HEK293 (cell line): ENCODE results near the gene S100A2.
A peak's percentile ranks its signal among the peaks of the same experiment; 100 is the strongest.

Experiments
- AEBP2 ChIP-seq: fragments of 450-650 bp; formaldehyde crosslinking; IDR thresholded peaks from 2 replicates; pipeline ENCODE4 v1.5.1; 2016; ENCODE audit warnings: missing biosample characterization, missing genetic modification characterization, borderline replicate concordance
- HIC1 ChIP-seq: fragments of 450-650 bp; formaldehyde crosslinking; IDR thresholded peaks from 2 replicates; pipeline ENCODE4 v1.5.1; 2016; ENCODE audit warnings: missing biosample characterization, missing genetic modification characterization
- HOXD13 ChIP-seq: sonication (generic); formaldehyde crosslinking; IDR thresholded peaks from 2 replicates; pipeline ENCODE4 v1.8.0; 2022; ENCODE audit warnings: missing genetic modification reagents, borderline replicate concordance
- KLF16 ChIP-seq: fragments of 450-650 bp; formaldehyde crosslinking; IDR thresholded peaks from 2 replicates; pipeline ENCODE4 v1.5.1; 2017; ENCODE audit warnings: missing biosample characterization, missing genetic modification characterization
- PRDM2 ChIP-seq: fragments of 450-650 bp; formaldehyde crosslinking; IDR thresholded peaks from 2 replicates; pipeline ENCODE4 v1.5.1; 2016; ENCODE audit warnings: missing biosample characterization, missing genetic modification characterization, borderline replicate concordance
- SP2 ChIP-seq: fragments of 450-650 bp; formaldehyde crosslinking; IDR thresholded peaks from 2 replicates; pipeline ENCODE4 v1.5.1; 2016; ENCODE audit warnings: missing biosample characterization, missing genetic modification characterization
- ZBTB26 ChIP-seq: fragments of 450-650 bp; formaldehyde crosslinking; optimal IDR thresholded peaks from 2 replicates; pipeline ENCODE3; 2016; ENCODE audit warnings: missing biosample characterization, mild to moderate bottlenecking, missing genetic modification characterization
- ZBTB48 ChIP-seq: fragments of 450-650 bp; formaldehyde crosslinking; IDR thresholded peaks from 2 replicates; pipeline ENCODE4 v1.5.1; 2016; ENCODE audit warnings: missing biosample characterization, missing genetic modification characterization
- ZBTB49 ChIP-seq: fragments of 450-650 bp; formaldehyde crosslinking; IDR thresholded peaks from 2 replicates; pipeline ENCODE4 v1.5.1; 2016; ENCODE audit warnings: missing biosample characterization, missing genetic modification characterization, low read depth
- ZFP3 ChIP-seq: fragments of 450-650 bp; formaldehyde crosslinking; IDR thresholded peaks from 2 replicates; pipeline ENCODE4 v1.5.1; 2016; ENCODE audit warnings: low read depth, missing biosample characterization, missing genetic modification characterization
- ZFP37 ChIP-seq: fragments of 450-650 bp; formaldehyde crosslinking; IDR thresholded peaks from 2 replicates; pipeline ENCODE4 v1.5.1; 2016; ENCODE audit warnings: missing biosample characterization, missing genetic modification characterization
- ZFP41 ChIP-seq: fragments of 450-650 bp; formaldehyde crosslinking; IDR thresholded peaks from 2 replicates; pipeline ENCODE4 v1.5.1; 2016; ENCODE audit warnings: missing biosample characterization, missing genetic modification characterization, borderline replicate concordance
- ZNF114 ChIP-seq: fragments of 450-650 bp; formaldehyde crosslinking; IDR thresholded peaks from 2 replicates; pipeline ENCODE4 v1.5.0; 2017; ENCODE audit warnings: missing biosample characterization, missing genetic modification characterization
- ZNF132 ChIP-seq: fragments of 450-650 bp; formaldehyde crosslinking; IDR thresholded peaks from 2 replicates; pipeline ENCODE4 v1.5.1; 2017; ENCODE audit warnings: missing biosample characterization, missing genetic modification characterization, borderline replicate concordance
- ZNF146 ChIP-seq: fragments of 450-650 bp; formaldehyde crosslinking; IDR thresholded peaks from 2 replicates; pipeline ENCODE4 v1.5.1; 2016; ENCODE audit warnings: missing biosample characterization, missing genetic modification characterization
- ZNF292 ChIP-seq: fragments of 450-650 bp; formaldehyde crosslinking; IDR thresholded peaks from 2 replicates; pipeline ENCODE4 v1.5.1; 2016; ENCODE audit warnings: low read depth, missing biosample characterization, missing genetic modification characterization, borderline replicate concordance
- ZNF555 ChIP-seq: fragments of 450-650 bp; formaldehyde crosslinking; conservative IDR thresholded peaks from 2 replicates; pipeline ENCODE4 v1.5.1; 2017; ENCODE audit warnings: missing biosample characterization, mild to moderate bottlenecking, missing genetic modification characterization, inconsistent platforms
- ZNF571 ChIP-seq: fragments of 450-650 bp; formaldehyde crosslinking; IDR thresholded peaks from 2 replicates; pipeline ENCODE4 v1.5.0; 2017; ENCODE audit warnings: missing biosample characterization, missing genetic modification characterization
- ZNF610 ChIP-seq: fragments of 450-650 bp; formaldehyde crosslinking; IDR thresholded peaks from 2 replicates; pipeline ENCODE4 v1.5.1; 2016; ENCODE audit warnings: missing biosample characterization, missing genetic modification characterization, borderline replicate concordance
- ZNF639 ChIP-seq: fragments of 450-650 bp; formaldehyde crosslinking; IDR thresholded peaks from 2 replicates; pipeline ENCODE4 v1.5.1; 2016; ENCODE audit warnings: missing biosample characterization, missing genetic modification characterization
- ZNF658 ChIP-seq: fragments of 450-650 bp; formaldehyde crosslinking; IDR thresholded peaks from 2 replicates; pipeline ENCODE4; 2016; ENCODE audit warnings: missing biosample characterization, missing genetic modification characterization
- ZNF664 ChIP-seq: fragments of 450-650 bp; formaldehyde crosslinking; IDR thresholded peaks from 2 replicates; pipeline ENCODE4 v1.5.1; 2016; ENCODE audit warnings: missing biosample characterization, missing genetic modification characterization
- ZNF707 ChIP-seq: fragments of 450-650 bp; formaldehyde crosslinking; IDR thresholded peaks from 2 replicates; pipeline ENCODE4 v1.5.1; 2016; ENCODE audit warnings: missing biosample characterization, missing genetic modification characterization
- ZNF785 ChIP-seq: fragments of 450-650 bp; formaldehyde crosslinking; IDR thresholded peaks from 2 replicates; pipeline ENCODE4 v1.5.1; 2016; ENCODE audit warnings: missing biosample characterization, missing genetic modification characterization

Gene S100A2

GRCh38 chr1:153566414-153567371, 1.0 kb upstream of the S100A2 start (continued):
- TF ChIP-seq ZNF292 (no peak), ZFP3 (no peak), KLF16 (tag by site-specific recombination) (peak; percentile 86), HIC1 (tag by site-specific recombination) (peak; percentile 100), HOXD13 (no peak), ZNF610 (tag by site-specific recombination) (no peak), ZNF658 (tag by site-specific recombination) (no peak), ZBTB26 (peak; percentile 27), ZBTB49 (tag by site-specific recombination) (no peak), ZNF114 (tag by site-specific recombination) (no peak), ZFP37 (peak; percentile 79; the same call in 1 of the 2 replicates), ZNF146 (tag by site-specific recombination) (peak; percentile 54; the same call in 1 of the 2 replicates), ZNF132 (tag by site-specific recombination) (no peak), ZNF639 (peak; percentile 95), ZNF785 (tag by site-specific recombination) (no peak), ZNF555 (tag by site-specific recombination) (no peak), ZFP41 (no peak), PRDM2 (no peak), ZNF707 (tag by site-specific recombination) (no peak), SP2 (peak; percentile 80), AEBP2 (no peak), ZBTB48 (peak; percentile 86), ZNF664 (tag by site-specific recombination) (no peak), ZNF571 (tag by site-specific recombination) (no peak)
